Neural cell (in vitro differentiated cells): ENCODE measurements around the gene TRAF3. TPM values are rescaled to one million over a fixed set of nuclear protein-coding genes. Genes with fewer than 3 reads are reported as not detected.

Experiments used
- H2AFZ ChIP-seq: fragments of 200-600, 300-800 bp; sonication (generic), shearing (Covaris generic); 2 replicates; pipeline ENCODE4 v1.6.0; 2014; ENCODE audit warnings: low read depth, mild to moderate bottlenecking, antibody characterized with exemption, low read length, moderate library complexity
- H3F3A ChIP-seq: fragments of 200-600 bp; shearing (Covaris generic); 2 replicates; pipeline ENCODE4 v1.6.1; 2016; ENCODE audit warnings: mild to moderate bottlenecking, moderate library complexity, mixed read lengths, antibody characterized with exemption, low read length; ENCODE audit not compliant: insufficient read depth, poor library complexity, severe bottlenecking
- H3K27ac ChIP-seq: fragments of 200-600, 300-800 bp; sonication (generic), shearing (Covaris generic); 2 replicates; pipeline ENCODE4 v1.5.1; 2014; ENCODE audit warnings: mild to moderate bottlenecking, low read length, moderate library complexity
- H3K27me3 ChIP-seq: fragments of 300-800, 200-600 bp; sonication (generic), shearing (Covaris generic); 2 replicates; pipeline ENCODE4 v1.6.0; 2014; ENCODE audit warnings: mild to moderate bottlenecking, low read depth, low read length, moderate library complexity; ENCODE audit not compliant: insufficient read depth
- H3K36me3 ChIP-seq: fragments of 300-800, 200-600 bp; sonication (generic), shearing (Covaris generic); 2 replicates; pipeline ENCODE4 v1.5.1; 2014; ENCODE audit warnings: mild to moderate bottlenecking, antibody characterized with exemption, low read length, moderate library complexity; ENCODE audit not compliant: insufficient read depth
- H3K4me2 ChIP-seq: fragments of 300-800, 200-600 bp; sonication (generic), shearing (Covaris generic); 2 replicates; pipeline ENCODE4 v1.6.0; 2014; ENCODE audit warnings: mild to moderate bottlenecking, low read length
- H3K4me3 ChIP-seq: fragments of 300-800, 200-600 bp; sonication (generic), shearing (Covaris generic); 2 replicates; pipeline ENCODE4 v1.5.1; 2014; ENCODE audit warnings: mild to moderate bottlenecking, low read length, moderate library complexity
- H3K79me2 ChIP-seq: fragments of 200-600 bp; shearing (Covaris generic); replicated peaks from 2 replicates; pipeline ENCODE4 v1.6.0; 2014; ENCODE audit warnings: mild to moderate bottlenecking, low read length, moderate library complexity; ENCODE audit not compliant: insufficient read depth
- H3K9ac ChIP-seq: fragments of 300-800, 200-600 bp; sonication (generic), shearing (Covaris generic); 2 replicates; pipeline ENCODE4 v1.6.1; 2016; ENCODE audit warnings: mild to moderate bottlenecking, low read length, mixed read lengths
- H3K9me2 ChIP-seq: fragments of 200-600 bp; shearing (Covaris generic); 2 replicates; pipeline ENCODE4 v1.6.1; 2016; ENCODE audit warnings: mild to moderate bottlenecking, low read length, mixed read lengths; ENCODE audit not compliant: insufficient read depth
- H3K9me3 ChIP-seq: fragments of 200-600, 300-800 bp; sonication (generic), shearing (Covaris generic); 2 replicates; pipeline ENCODE4 v1.6.1; 2016; ENCODE audit warnings: mild to moderate bottlenecking, mixed run types, low read length, moderate library complexity, mixed read lengths
- H4K20me1 ChIP-seq: fragments of 200-600 bp; shearing (Covaris generic); 2 replicates; pipeline ENCODE4 v1.6.1; 2016; ENCODE audit warnings: mild to moderate bottlenecking, mixed run types; ENCODE audit not compliant: insufficient read depth
- CTCF ChIP-seq: fragments of 450-650 bp; IDR thresholded peaks from 2 replicates; pipeline ENCODE4 v1.5.1; 2014; ENCODE audit warnings: antibody characterized with exemption, mild to moderate bottlenecking, moderate library complexity; ENCODE audit not compliant: poor library complexity, severe bottlenecking
- EP300 ChIP-seq: fragments of 450-650 bp; conservative IDR thresholded peaks from 2 replicates; pipeline ENCODE4 v1.6.1; 2014; ENCODE audit warnings: antibody characterized with exemption, mild to moderate bottlenecking, moderate library complexity; ENCODE audit not compliant: poor library complexity, severe bottlenecking
- EZH2 ChIP-seq: fragments of 200-600, 300-800 bp; shearing (Covaris generic), sonication (generic); IDR thresholded peaks from 2 replicates; pipeline ENCODE4 v1.6.1; 2014; ENCODE audit warnings: antibody characterized with exemption, low read length, borderline replicate concordance, mild to moderate bottlenecking; ENCODE audit not compliant: insufficient read depth, poor library complexity, severe bottlenecking
- MXI1 ChIP-seq: fragments of 450-650 bp; conservative IDR thresholded peaks from 2 replicates; pipeline ENCODE4 v1.6.1; 2014; ENCODE audit warnings: antibody characterized with exemption, mild to moderate bottlenecking; ENCODE audit not compliant: poor library complexity, severe bottlenecking
- POLR2AphosphoS5 ChIP-seq: IDR thresholded peaks from 2 replicates; pipeline ENCODE4 v1.6.1; 2012
- RAD21 ChIP-seq: fragments of 450-650 bp; conservative IDR thresholded peaks from 2 replicates; pipeline ENCODE4 v1.6.1; 2014; ENCODE audit warnings: antibody characterized with exemption, mild to moderate bottlenecking, moderate library complexity
- REST ChIP-seq: IDR thresholded peaks from 2 replicates; pipeline ENCODE4 v1.6.1; 2012; ENCODE audit warnings: borderline replicate concordance
- SMC3 ChIP-seq: fragments of 450-650 bp; conservative IDR thresholded peaks from 2 replicates; pipeline ENCODE4 v1.6.1; 2014; ENCODE audit warnings: antibody characterized with exemption, mild to moderate bottlenecking, moderate library complexity; ENCODE audit not compliant: poor library complexity
- TAF1 ChIP-seq: IDR thresholded peaks from 2 replicates; pipeline ENCODE4 v1.6.1; 2012; ENCODE audit warnings: low read depth
- polyA plus RNA-seq: library from polyadenylated mRNA; depleted of rRNA; stranded (reverse); fragments of >200 nt; gene quantifications from 2 replicates; pipeline ENCODE4 v1.2.3, GENCODE V29; 2014

TRAF3 gene
- polyA plus RNA-seq, 1 donor from 2014 or later: 13.3 TPM

GRCh38 chr14:102811254-102811963 is 34.2 kb downstream of the TRAF3 start:
- H3K79me2 ChIP-seq: no peaks in the 10 kb centered on the region

GRCh38 chr14:102811971-102812370 is 34.7 kb downstream of the TRAF3 start:
- no peaks in the 10 kb centered on the region for H3K36me3 ChIP-seq
- H4K20me1 ChIP-seq: no peaks in the 10 kb centered on the region
- no peak for TF ChIP-seq SMC3
- TF ChIP-seq RAD21: no peak
- TF ChIP-seq REST: no peak
- TF ChIP-seq CTCF: no peak
- no peak overlapping the region for H3K4me3 ChIP-seq
- H3K9me2 ChIP-seq: no peaks in the 10 kb centered on the region
- no peak overlapping the region for H3K4me2 ChIP-seq
- H2AFZ ChIP-seq: no peak overlapping the region
- H3K27me3 ChIP-seq: no peaks in the 10 kb centered on the region
- H3F3A ChIP-seq: no peaks in the 10 kb centered on the region
- no peak overlapping the region for H3K27ac ChIP-seq
- no peak overlapping the region for H3K9ac ChIP-seq
- H3K79me2 ChIP-seq: no peaks in the 10 kb centered on the region
- H3K9me3 ChIP-seq: no peaks in the 10 kb centered on the region

More at GRCh38 chr14:102811254-102811963, 34.2 kb downstream of the TRAF3 start:
- Histone ChIP-seq H3K9me3 (no peaks in the 10 kb centered on the region), H3F3A (no peaks in the 10 kb centered on the region), H3K9ac (no peak overlapping the region), H2AFZ (no peak overlapping the region), H3K27me3 (no peaks in the 10 kb centered on the region), H3K4me3 (no peak overlapping the region), H3K36me3 (no peaks in the 10 kb centered on the region), H3K27ac (no peak overlapping the region), H3K4me2 (no peak overlapping the region), H4K20me1 (no peaks in the 10 kb centered on the region), H3K9me2 (no peaks in the 10 kb centered on the region)
- TF ChIP-seq SMC3 (no peak), RAD21 (no peak), POLR2AphosphoS5 (no peak), EZH2 (no peak), REST (no peak), MXI1 (no peak), TAF1 (no peak), EP300 (no peak), CTCF (no peak)
